Fibroblast of lung (primary cell): ENCODE data around the gene AS3MT.

ENCODE experiments used
- CTCF ChIP-seq, 2 donors: IDR thresholded peaks in 1 of 2; conservative IDR thresholded peaks in 1 of 2; 1 replicate in 1 of 2; 2 replicates in 1 of 2; pipeline ENCODE4 v1.5.1; 2011 to 2012; ENCODE audit warnings: low read length in 2 of 2, control low read depth in 1 of 2, inconsistent platforms in 1 of 2, low read depth in 1 of 2, mild to moderate bottlenecking in 1 of 2
- EZH2 ChIP-seq: IDR thresholded peaks from 2 replicates; pipeline ENCODE4 v1.5.1; 2012; ENCODE audit warnings: low read length, control low read depth, mild to moderate bottlenecking; ENCODE audit errors: missing control alignments

DNA sequence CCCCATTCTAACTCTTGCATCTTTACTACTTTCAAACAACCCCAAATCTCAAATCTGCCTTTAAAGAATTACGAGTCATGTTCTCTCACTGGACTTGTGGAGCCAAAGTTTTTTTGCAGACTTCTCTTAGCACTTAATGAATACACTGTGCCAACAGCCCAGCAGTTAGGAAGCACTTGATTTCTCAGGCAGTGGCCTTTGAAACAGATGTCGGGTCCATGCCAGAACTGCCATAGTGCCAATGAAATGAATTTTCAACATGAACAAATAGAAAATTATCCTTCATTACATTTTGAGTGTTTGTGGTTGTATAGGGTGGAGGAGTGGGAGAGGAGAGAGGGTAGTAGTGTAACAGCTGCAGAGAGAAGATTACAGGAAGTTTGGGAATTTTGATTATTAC is 9.4 kb upstream of the AS3MT start:
- TF ChIP-seq EZH2 (no peak), CTCF (conservative IDR thresholded peaks at IDR 0.05 in 1 of 2, IDR thresholded peaks at IDR 0.05 in 1 of 2; ENCODE audit: low read depth in 1 of 2, low read length in 2 of 2) (no peak)
